K562 (cell line): Measurements from ENCODE around the gene TAF8. TPM values are rescaled to one million over a fixed set of nuclear protein-coding genes. Genes with fewer than 3 reads are reported as not detected.

ENCODE experiments used
- CHD1 ChIP-seq: fragments of 200-600 bp; sonication (generic); IDR thresholded peaks from one replicate; pipeline ENCODE4 v1.6.1; 2012; ENCODE audit warnings: mild to moderate bottlenecking, moderate library complexity, low read length, inconsistent platforms
- HNRNPK ChIP-seq: fragments of 200-400 bp; formaldehyde crosslinking; IDR thresholded peaks from one replicate; pipeline ENCODE4 v1.6.1; 2018; ENCODE audit warnings: mild to moderate bottlenecking, low read depth, low read length; ENCODE audit not compliant: poor library complexity, severe bottlenecking
- IRF2 ChIP-seq: sonication (generic); formaldehyde crosslinking; IDR thresholded peaks from 2 replicates; pipeline ENCODE4 v1.8.1; 2022; ENCODE audit warnings: mild to moderate bottlenecking, missing genetic modification reagents
- KDM5B ChIP-seq: fragments of 200-600 bp; sonication (generic); IDR thresholded peaks from 2 replicates; pipeline ENCODE4 v1.6.1; 2012; ENCODE audit warnings: low read depth, mild to moderate bottlenecking, moderate library complexity, low read length, control low read depth, inconsistent platforms; ENCODE audit not compliant: insufficient replicate concordance
- KLF16 ChIP-seq: IDR thresholded peaks from 2 replicates; pipeline ENCODE4 v1.6.1; 2016; ENCODE audit warnings: antibody characterized with exemption
- NFE2L1 ChIP-seq: fragments of 450-650 bp; IDR thresholded peaks from 2 replicates; pipeline ENCODE4 v1.6.1; 2016; ENCODE audit warnings: missing genetic modification characterization, low read depth, mild to moderate bottlenecking, missing compliant biosample characterization, moderate library complexity, borderline replicate concordance
- NR0B1 ChIP-seq: fragments of 450-650 bp; IDR thresholded peaks from one replicate; pipeline ENCODE4 v1.6.1; 2018; ENCODE audit warnings: mild to moderate bottlenecking, moderate library complexity; ENCODE audit not compliant: partially characterized antibody
- PCBP2 ChIP-seq: fragments of 200-400 bp; formaldehyde crosslinking; IDR thresholded peaks from 2 replicates; pipeline ENCODE4 v1.6.1; 2018; ENCODE audit warnings: low read length, low read depth, mild to moderate bottlenecking, moderate library complexity; ENCODE audit not compliant: poor library complexity, severe bottlenecking
- RAD21 ChIP-seq, 2 experiments: fragments of 250-450 bp in 1 of 2; fragments of 450-650 bp in 1 of 2; sonication (Bioruptor Pico) in 1 of 2; formaldehyde crosslinking in 1 of 2; IDR thresholded peaks in 1 of 2; conservative IDR thresholded peaks in 1 of 2; 2 replicates each; pipeline versions ENCODE4 v1.4.0 to v1.8.0; 2020 to 2022; ENCODE audit warnings: mild to moderate bottlenecking in 2 of 2, moderate library complexity in 1 of 2
- RBM34 ChIP-seq: fragments of 200-400 bp; formaldehyde crosslinking; IDR thresholded peaks from 2 replicates; pipeline ENCODE4 v1.6.1; 2018; ENCODE audit warnings: low read length, borderline replicate concordance; ENCODE audit not compliant: insufficient read depth
- RFX7 ChIP-seq: fragments of 250-450 bp; sonication (Bioruptor Pico); IDR thresholded peaks from 2 replicates; pipeline ENCODE4 v1.5.1; 2021; ENCODE audit warnings: mild to moderate bottlenecking
- RREB1 ChIP-seq: fragments of 250-450 bp; sonication (Bioruptor Pico); IDR thresholded peaks from 2 replicates; pipeline ENCODE4 v1.4.0; 2020
- SIX5 ChIP-seq, 2 experiments: IDR thresholded peaks; 2 replicates each; pipeline ENCODE4 v1.6.1; 2011; ENCODE audit warnings: low read length in 2 of 2, borderline replicate concordance in 1 of 2, low read depth in 1 of 2, mild to moderate bottlenecking in 1 of 2, moderate library complexity in 1 of 2; ENCODE audit not compliant: insufficient read depth in 1 of 2
- SPI1 ChIP-seq: IDR thresholded peaks from 2 replicates; pipeline ENCODE4 v1.6.1; 2011; ENCODE audit warnings: low read depth, low read length, control low read depth, borderline replicate concordance
- TAL1 ChIP-seq: fragments of 450-650 bp; IDR thresholded peaks from 2 replicates; pipeline ENCODE4 v1.6.1; 2016; ENCODE audit warnings: mild to moderate bottlenecking
- TBP ChIP-seq: optimal IDR thresholded peaks from 2 replicates; pipeline ENCODE3; 2011; ENCODE audit warnings: low read depth, low read length, improper control_type of control experiment
- ZNF384 ChIP-seq: IDR thresholded peaks from 2 replicates; pipeline ENCODE4 v1.6.1; 2012; ENCODE audit warnings: low read depth, low read length, improper control_type of control experiment
- polyA plus RNA-seq, 8 experiments: library from polyadenylated mRNA; depleted of rRNA in 4 of 8; stranded (reverse) in 5 of 8; unstranded in 3 of 8; fragments of >200 nt; fragmentation: Nextera tagmentation in 2 of 8; fragmentation: Illumina TruSeq in 1 of 8; extraction: Ambion mirVana in 2 of 8; extraction: Trizol in 1 of 8; gene quantifications; 2 replicates each; pipeline versions ENCODE4 v1.2.1 to v1.2.3, GENCODE V29; 2011 to 2014; ENCODE audit warnings: inconsistent platforms in 1 of 8, missing spikeins in 1 of 8
- total RNA-seq, 7 experiments: library from RNA; depleted of rRNA in 6 of 7; stranded (reverse); fragments of >200 nt in 6 of 7; fragmentation: Illumina TruSeq in 2 of 7; extraction: Trizol in 2 of 7; gene quantifications; 2 replicates each; pipeline versions ENCODE4 v1.2.1 to v1.2.3, GENCODE V29; 2011 to 2021; ENCODE audit warnings: low replicate concordance in 1 of 7
- TF ChIP-seq, protein P1 (sequence below): fragments of 450-650 bp; conservative IDR thresholded peaks from 2 replicates; pipeline ENCODE4 v1.6.1; 2016; ENCODE audit warnings: missing genetic modification characterization, low read depth, mild to moderate bottlenecking, missing compliant biosample characterization, moderate library complexity

TAF8 gene
- total and polyA plus RNA-seq, 9 of the 15 experiments (the other 6 are each of a cell fraction or from before 2014, with no cell fraction given), result 29.4 to 84.0 (median 52.6) TPM

DNA sequence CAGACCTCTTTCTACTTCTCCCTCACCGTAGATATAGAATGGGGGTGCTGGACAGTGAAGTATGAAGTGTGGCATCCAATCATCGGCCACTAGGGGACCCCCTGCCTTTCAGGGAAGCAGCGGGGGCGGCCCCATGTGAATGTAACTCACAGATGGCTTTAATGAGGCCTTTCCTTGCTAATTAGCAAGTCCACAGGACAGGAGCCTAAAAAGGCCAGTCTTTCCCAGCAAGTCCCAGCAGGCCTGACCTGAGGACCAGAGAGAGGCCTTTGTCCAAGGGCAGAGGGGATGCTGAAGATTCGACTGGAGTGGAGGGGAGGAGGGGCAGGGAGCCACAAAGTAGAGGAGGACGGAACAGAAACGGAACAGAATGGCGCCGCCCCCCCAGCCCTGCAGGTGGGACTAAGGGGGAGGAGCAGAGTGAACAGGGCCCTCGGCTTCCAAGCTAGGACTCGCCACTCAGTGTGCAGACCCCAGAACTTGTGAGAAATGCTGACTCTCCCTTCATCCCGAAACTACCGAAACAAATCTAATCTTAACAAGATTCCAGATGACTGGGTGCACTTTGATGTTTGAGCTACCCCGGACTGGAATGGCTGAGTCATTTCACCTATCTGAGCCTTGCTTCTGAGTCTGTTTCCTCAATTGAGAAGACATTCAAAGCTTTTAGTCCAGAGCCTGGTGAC is 86.3 kb downstream of the TAF8 start (continued):
- TF ChIP-seq PCBP2 (no peak), IRF2 (CRISPR knock-in tag) (no peak), CHD1 (no peak), RBM34 (no peak), TAL1 (peak; percentile 35; the same call in 1 of the 2 replicates), NFE2L1 (tag) (peak; percentile 55; the same call in 1 of the 2 replicates), RREB1 (CRISPR knock-in tag) (no peak), KDM5B (no peak), SPI1 (peak; percentile 4; the same call in 1 of the 2 replicates), SIX5 (IDR thresholded peaks at IDR 0.05; ENCODE audit: borderline replicate concordance in 1 of 2, insufficient read depth in 1 of 2, low read depth in 1 of 2, low read length in 2 of 2) (no peak), RFX7 (CRISPR knock-in tag) (no peak), NR0B1 (no peak), KLF16 (peak; percentile 27; the same call in 1 of the 2 replicates), RAD21 (CRISPR knock-in tag; conservative IDR thresholded peaks at IDR 0.05 in 1 of 2, IDR thresholded peaks at IDR 0.05 in 1 of 2) (peak; percentile 17 to 65; a peak in 2 of 4 replicates), HNRNPK (no peak), TBP (peak; percentile 40), ZNF384 (no peak)
- TF ChIP-seq, protein P1, sequence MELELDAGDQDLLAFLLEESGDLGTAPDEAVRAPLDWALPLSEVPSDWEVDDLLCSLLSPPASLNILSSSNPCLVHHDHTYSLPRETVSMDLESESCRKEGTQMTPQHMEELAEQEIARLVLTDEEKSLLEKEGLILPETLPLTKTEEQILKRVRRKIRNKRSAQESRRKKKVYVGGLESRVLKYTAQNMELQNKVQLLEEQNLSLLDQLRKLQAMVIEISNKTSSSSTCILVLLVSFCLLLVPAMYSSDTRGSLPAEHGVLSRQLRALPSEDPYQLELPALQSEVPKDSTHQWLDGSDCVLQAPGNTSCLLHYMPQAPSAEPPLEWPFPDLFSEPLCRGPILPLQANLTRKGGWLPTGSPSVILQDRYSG, result no peak
